HEK293T (cell line): Measurements from ENCODE around the gene ADGRL2.

Experiments used
- CTCF ChIA-PET: fragments of 350-600 bp; formaldehyde crosslinking; extraction: SDS; loops from one replicate; lab custom pipeline; 2021; ENCODE audit warnings: antibody characterized with exemption, inconsistent platforms; lab: Yijun Ruan, JAX
- POLR2A ChIA-PET: fragments of 350-600 bp; formaldehyde crosslinking; extraction: SDS; loops from one replicate; lab custom pipeline; 2020; ENCODE audit warnings: antibody characterized with exemption, inconsistent platforms; lab: Yijun Ruan, JAX
- DNase-seq: peaks from one replicate; pipeline ENCODE4 v3.0.0; 2012; ENCODE audit warnings: mixed read lengths; ENCODE audit errors: extremely low spot score
- ARNT ChIP-seq: fragments of 450-650 bp; IDR thresholded peaks from 2 replicates; pipeline ENCODE4 v1.6.1; 2017; ENCODE audit warnings: mild to moderate bottlenecking
- BHLHE40 ChIP-seq: fragments of 450-650 bp; IDR thresholded peaks from 2 replicates; pipeline ENCODE4 v1.6.1; 2016; ENCODE audit warnings: mild to moderate bottlenecking, moderate library complexity, borderline replicate concordance
- CTBP1 ChIP-seq: fragments of 450-650 bp; IDR thresholded peaks from 2 replicates; pipeline ENCODE4 v1.6.1; 2016; ENCODE audit warnings: borderline replicate concordance
- ELF4 ChIP-seq: fragments of 450-650 bp; IDR thresholded peaks from 2 replicates; pipeline ENCODE4 v1.6.1; 2017; ENCODE audit warnings: antibody characterized with exemption
- FOXA1 ChIP-seq: fragments of 450-650 bp; IDR thresholded peaks from 2 replicates; pipeline ENCODE4 v1.6.1; 2016; ENCODE audit warnings: mild to moderate bottlenecking
- FOXK2 ChIP-seq: fragments of 450-650 bp; IDR thresholded peaks from 2 replicates; pipeline ENCODE4 v1.6.1; 2016; ENCODE audit warnings: mild to moderate bottlenecking
- FOXM1 ChIP-seq: fragments of 450-650 bp; IDR thresholded peaks from 2 replicates; pipeline ENCODE4 v1.6.1; 2017; ENCODE audit warnings: mild to moderate bottlenecking, borderline replicate concordance
- HDGF ChIP-seq: fragments of 450-650 bp; IDR thresholded peaks from 2 replicates; pipeline ENCODE4 v1.6.1; 2017; ENCODE audit warnings: antibody characterized with exemption, borderline replicate concordance
- L3MBTL2 ChIP-seq: fragments of 450-650 bp; conservative IDR thresholded peaks from 2 replicates; pipeline ENCODE4 v1.6.1; 2016; ENCODE audit warnings: mild to moderate bottlenecking
- LEF1 ChIP-seq: fragments of 450-650 bp; IDR thresholded peaks from 2 replicates; pipeline ENCODE4 v1.6.1; 2017; ENCODE audit warnings: mild to moderate bottlenecking, borderline replicate concordance
- NFRKB ChIP-seq: fragments of 450-650 bp; IDR thresholded peaks from 2 replicates; pipeline ENCODE4 v1.6.1; 2016; ENCODE audit warnings: mild to moderate bottlenecking, moderate library complexity
- PKNOX1 ChIP-seq: fragments of 450-650 bp; IDR thresholded peaks from 2 replicates; pipeline ENCODE4 v1.6.1; 2016
- SP1 ChIP-seq: fragments of 450-650 bp; IDR thresholded peaks from 2 replicates; pipeline ENCODE4 v1.6.1; 2017
- SUZ12 ChIP-seq: fragments of 450-650 bp; IDR thresholded peaks from 2 replicates; pipeline ENCODE4 v1.6.1; 2016; ENCODE audit warnings: mild to moderate bottlenecking
- TARDBP ChIP-seq: fragments of 450-650 bp; IDR thresholded peaks from 2 replicates; pipeline ENCODE4 v1.6.1; 2016
- ZNF384 ChIP-seq: fragments of 450-650 bp; IDR thresholded peaks from 2 replicates; pipeline ENCODE4 v1.6.1; 2016

ADGRL2 gene

GRCh38 chr1:81976539-81976938 is 175.8 kb downstream of the ADGRL2 start:
- DNase-seq = no peak
- POLR2A ChIA-PET = no interaction called here
- CTCF ChIA-PET = no interaction called here
- TF ChIP-seq TARDBP (no peak), NFRKB (no peak), SUZ12 (no peak), FOXM1 (no peak), FOXK2 (no peak), SP1 (no peak), ARNT (no peak), HDGF (no peak), ELF4 (no peak), LEF1 (no peak), CTBP1 (no peak)

- DNase-seq = no peak
- POLR2A ChIA-PET = no interaction called here
- CTCF ChIA-PET = no interaction called here
- no peak for TF ChIP-seq FOXA1
- TF ChIP-seq FOXM1 = no peak
- TF ChIP-seq SP1 = no peak
- TF ChIP-seq BHLHE40 = no peak
- no peak for TF ChIP-seq ELF4
- no peak for TF ChIP-seq TARDBP
- TF ChIP-seq NFRKB = no peak
- no peak for TF ChIP-seq SUZ12
- TF ChIP-seq PKNOX1 = no peak
- no peak for TF ChIP-seq ZNF384
- TF ChIP-seq FOXK2 = no peak
- TF ChIP-seq L3MBTL2 = no peak
Measured at GRCh38 chr1:81978945-81979344, 178.2 kb downstream of the ADGRL2 start.

- no peak for TF ChIP-seq ARNT
- TF ChIP-seq FOXK2 = no peak
- DNase-seq = no peak
- ChIA-PET CTCF (no interaction called here), POLR2A (no interaction called here)
Measured at GRCh38 chr1:81982523-81982922, 181.8 kb downstream of the ADGRL2 start.

GRCh38 chr1:81989524-81989923 is 188.8 kb downstream of the ADGRL2 start:
- TF ChIP-seq ZNF384 (no peak), SP1 (no peak), FOXA1 (no peak), TARDBP (no peak), NFRKB (no peak), ARNT (no peak), FOXM1 (no peak), PKNOX1 (no peak), CTBP1 (no peak), HDGF (no peak), ELF4 (no peak), LEF1 (no peak), SUZ12 (no peak), BHLHE40 (no peak), L3MBTL2 (no peak), FOXK2 (no peak)
- POLR2A ChIA-PET = no interaction called here
- CTCF ChIA-PET = no interaction called here
- no peak for DNase-seq

GRCh38 chr1:81990241-81990640 is 189.5 kb downstream of the ADGRL2 start:
- CTCF ChIA-PET = no interaction called here
- TF ChIP-seq FOXK2 = no peak
- no peak for TF ChIP-seq CTBP1
- no peak for TF ChIP-seq PKNOX1
- TF ChIP-seq L3MBTL2 = no peak
- no peak for TF ChIP-seq FOXM1
- TF ChIP-seq ELF4 = no peak
- no peak for TF ChIP-seq ZNF384
- DNase-seq = no peak
- POLR2A ChIA-PET = no interaction called here

GRCh38 chr1:81998165-81998564 is 197.4 kb downstream of the ADGRL2 start:
- ChIA-PET POLR2A (no interaction called here), CTCF (interaction anchor here (0.7 kb wide), 1 partner anchor 191 kb away, joined by 4 read pairs; no protein-coding TSS in a partner anchor)
- DNase-seq = no peak
- TF ChIP-seq ARNT = no peak
- TF ChIP-seq SUZ12 = no peak
- TF ChIP-seq BHLHE40 = no peak
- no peak for TF ChIP-seq PKNOX1
- TF ChIP-seq ZNF384 = no peak
- no peak for TF ChIP-seq FOXM1
- TF ChIP-seq SP1 = no peak
- no peak for TF ChIP-seq CTBP1
- no peak for TF ChIP-seq HDGF
